ENCODE measurements around the gene TBC1D3B. TPM values are rescaled to one million over a fixed set of nuclear protein-coding genes. Genes with fewer than 3 reads are reported as not detected.

TBC1D3B gene
- total RNA-seq, 1 experiment from 2014 or later, result 7.4 TPM

- ChIA-PET POLR2A (no interaction called here), CTCF (no interaction called here)
- ATAC-seq, result no peak
Measured at GRCh38 chr17:36136439-36136838, 40.0 kb downstream of the TBC1D3B start.

GRCh38 chr17:36136036-36136435, 40.4 kb downstream of the TBC1D3B start:
- no peak overlapping the region for H3K4me3 ChIP-seq (ENCODE audit: low read depth in 2 of 2, low read length in 2 of 2)
- TF ChIP-seq TCF7L2 (IDR thresholded peaks at IDR 0.05; ENCODE audit: low read depth, low read length) (no peak), CTCF (IDR thresholded peaks at IDR 0.05) (no peak), REST (IDR thresholded peaks at IDR 0.05; ENCODE audit: insufficient read depth in 1 of 2, low read depth in 2 of 2, low read length in 1 of 2) (no peak), POLR2AphosphoS5 (IDR thresholded peaks at IDR 0.05; ENCODE audit: low read depth, low read length) (no peak), SIN3A (IDR thresholded peaks at IDR 0.05; ENCODE audit: borderline replicate concordance, insufficient read depth, low read depth, low read length) (no peak)
- intact Hi-C loops (cut with micrococcal nuclease; ENCODE audit: unreplicated experiment), result no loop called here
- ChIA-PET POLR2A (no interaction called here), CTCF (no interaction called here)
- ATAC-seq, result no peak
- no peaks in the 10 kb centered on the region for H3K36me3 ChIP-seq (ENCODE audit: control insufficient read depth, insufficient read depth, low read length)
- in situ Hi-C loops (cut with HindIII; ENCODE audit: low pct_unique_long_range_greater_than_20kb, low sequenced_read_pairs), result no loop called here
- no peaks in the 10 kb centered on the region for H3K9me3 ChIP-seq (ENCODE audit: control insufficient read depth, insufficient read depth, low read depth, low read length)
- H3K27me3 ChIP-seq (ENCODE audit: control insufficient read depth, insufficient read depth, low read length), result peaks cover 6% of the 10 kb centered on the region
- no TSS peak for BruUV-seq (replicated peaks)
- H3K4me1 ChIP-seq (ENCODE audit: control insufficient read depth, insufficient read depth, low read length), result no peaks in the 10 kb centered on the region
- H3K27ac ChIP-seq (ENCODE audit: low read length), result no peak overlapping the region
- DNase-seq (ENCODE audit: low read depth, low spot score), result no peak

More at GRCh38 chr17:36136439-36136838, 40.0 kb downstream of the TBC1D3B start:
- intact Hi-C loops (cut with micrococcal nuclease; ENCODE audit: unreplicated experiment), result no loop called here
- H3K27ac ChIP-seq (ENCODE audit: low read length), result no peak overlapping the region
- no peak for DNase-seq (ENCODE audit: low read depth, low spot score)
- H3K4me3 ChIP-seq (ENCODE audit: low read depth in 2 of 2, low read length in 2 of 2), result no peak overlapping the region
- no peaks in the 10 kb centered on the region for H3K9me3 ChIP-seq (ENCODE audit: control insufficient read depth, insufficient read depth, low read depth, low read length)
- H3K4me1 ChIP-seq (ENCODE audit: control insufficient read depth, insufficient read depth, low read length), result no peaks in the 10 kb centered on the region
- H3K36me3 ChIP-seq (ENCODE audit: control insufficient read depth, insufficient read depth, low read length), result no peaks in the 10 kb centered on the region
- TF ChIP-seq SIN3A (IDR thresholded peaks at IDR 0.05; ENCODE audit: borderline replicate concordance, insufficient read depth, low read depth, low read length), result no peak
- TF ChIP-seq TCF7L2 (IDR thresholded peaks at IDR 0.05; ENCODE audit: low read depth, low read length), result no peak
- TF ChIP-seq REST (IDR thresholded peaks at IDR 0.05; ENCODE audit: insufficient read depth in 1 of 2, low read depth in 2 of 2, low read length in 1 of 2), result no peak
- no peak for TF ChIP-seq CTCF (IDR thresholded peaks at IDR 0.05)
- no peak for TF ChIP-seq POLR2AphosphoS5 (IDR thresholded peaks at IDR 0.05; ENCODE audit: low read depth, low read length)
- peaks cover 6% of the 10 kb centered on the region for H3K27me3 ChIP-seq (ENCODE audit: control insufficient read depth, insufficient read depth, low read length)
- in situ Hi-C loops (cut with HindIII; ENCODE audit: low pct_unique_long_range_greater_than_20kb, low sequenced_read_pairs), result no loop called here
- no TSS peak for BruUV-seq (replicated peaks)

Measured in Panc1 (cell line).